Gastroesophageal sphincter (tissue), 3 donors: ENCODE measurements around the gene SLC66A2.

ENCODE experiments used
- EP300 ChIP-seq: sonication (generic); formaldehyde crosslinking; IDR thresholded peaks from one replicate; pipeline ENCODE4 v1.6.1; 2017; ENCODE audit warnings: antibody characterized with exemption, mild to moderate bottlenecking
- POLR2A ChIP-seq, 2 donors: fragments of 450-650 bp; IDR thresholded peaks; one replicate each; pipeline ENCODE4 v1.6.1; 2017; ENCODE audit warnings: antibody characterized with exemption in 2 of 2, mild to moderate bottlenecking in 2 of 2, moderate library complexity in 1 of 2
- TF ChIP-seq, protein P1 (sequence below), 4 experiments: fragments of 200-600 bp in 2 of 4; fragments of 450-650 bp in 2 of 4; sonication (generic) in 1 of 4; IDR thresholded peaks; one replicate each; pipeline ENCODE4 v1.5.1; 2017 to 2019; ENCODE audit warnings: antibody characterized with exemption in 4 of 4, mild to moderate bottlenecking in 2 of 4, moderate library complexity in 2 of 4

DNA sequence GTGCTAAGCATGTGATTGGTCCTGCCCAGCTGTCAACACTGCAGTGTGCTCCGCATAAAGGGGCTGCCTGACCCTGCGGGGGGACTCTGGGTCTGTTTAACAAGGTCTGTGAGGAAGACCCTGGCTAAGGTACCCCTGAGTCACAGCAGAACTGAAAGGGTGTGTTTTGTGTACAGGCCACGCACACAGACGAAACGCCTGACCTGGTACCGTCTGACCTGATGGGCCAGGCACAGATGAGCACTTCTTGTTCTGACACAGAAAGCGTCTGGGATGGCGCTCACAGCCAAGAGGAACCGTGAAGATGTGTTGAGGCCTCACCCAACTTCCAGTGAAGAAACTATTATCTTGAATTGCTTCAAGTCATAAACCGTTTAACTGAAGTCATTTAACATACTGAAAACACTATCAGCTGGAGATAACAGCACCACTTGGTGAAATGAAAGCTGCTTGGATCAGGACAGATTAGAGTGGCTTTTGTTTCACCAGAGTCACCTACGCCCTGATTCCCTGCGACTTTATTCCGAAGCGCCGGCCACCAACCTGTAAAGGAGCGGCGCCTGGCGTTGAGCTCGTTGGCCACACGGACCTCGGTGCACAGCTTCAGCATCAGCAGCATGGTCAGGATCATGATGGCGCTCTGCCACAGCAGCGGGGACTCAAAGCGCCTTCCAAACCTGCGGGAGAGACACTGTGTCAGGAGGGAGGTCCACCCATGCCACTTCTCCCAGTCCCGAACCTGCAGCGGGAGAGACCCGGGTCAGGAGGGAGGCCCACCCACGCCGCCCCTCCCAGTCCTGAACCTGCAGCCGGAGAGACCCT is 8.5 kb downstream of the SLC66A2 start:
- TF ChIP-seq, protein P1, sequence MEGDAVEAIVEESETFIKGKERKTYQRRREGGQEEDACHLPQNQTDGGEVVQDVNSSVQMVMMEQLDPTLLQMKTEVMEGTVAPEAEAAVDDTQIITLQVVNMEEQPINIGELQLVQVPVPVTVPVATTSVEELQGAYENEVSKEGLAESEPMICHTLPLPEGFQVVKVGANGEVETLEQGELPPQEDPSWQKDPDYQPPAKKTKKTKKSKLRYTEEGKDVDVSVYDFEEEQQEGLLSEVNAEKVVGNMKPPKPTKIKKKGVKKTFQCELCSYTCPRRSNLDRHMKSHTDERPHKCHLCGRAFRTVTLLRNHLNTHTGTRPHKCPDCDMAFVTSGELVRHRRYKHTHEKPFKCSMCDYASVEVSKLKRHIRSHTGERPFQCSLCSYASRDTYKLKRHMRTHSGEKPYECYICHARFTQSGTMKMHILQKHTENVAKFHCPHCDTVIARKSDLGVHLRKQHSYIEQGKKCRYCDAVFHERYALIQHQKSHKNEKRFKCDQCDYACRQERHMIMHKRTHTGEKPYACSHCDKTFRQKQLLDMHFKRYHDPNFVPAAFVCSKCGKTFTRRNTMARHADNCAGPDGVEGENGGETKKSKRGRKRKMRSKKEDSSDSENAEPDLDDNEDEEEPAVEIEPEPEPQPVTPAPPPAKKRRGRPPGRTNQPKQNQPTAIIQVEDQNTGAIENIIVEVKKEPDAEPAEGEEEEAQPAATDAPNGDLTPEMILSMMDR (IDR thresholded peaks at IDR 0.05): no peak
- no peak for TF ChIP-seq EP300
- no peak for TF ChIP-seq POLR2A (IDR thresholded peaks at IDR 0.05)
